T47D (cell line): ENCODE results near the gene PHF1.
A peak's percentile ranks its signal among the peaks of the same experiment; 100 is the strongest.
"Not testable (repeated sequence)": the region's sequence is repeated elsewhere in the genome, so short reads cannot be mapped to it uniquely, and the experiment has no call there.

Source experiments
- DNase-seq, 2 experiments: peaks; one replicate each; pipeline versions ENCODE4 v3.0.0 to v3.0.0-alpha.2; 2011 to 2012; ENCODE audit warnings: low read depth in 1 of 2, low spot score in 1 of 2
- JUND ChIP-seq: IDR thresholded peaks from 2 replicates; pipeline ENCODE4 v1.6.1; 2012; ENCODE audit warnings: low read depth
- in situ Hi-C: cut with HindIII; loops from 2 replicates; pipeline ENCODE4 v1.10.0; 2016; ENCODE audit warnings: low sequenced_read_pairs, low pct_unique_long_range_greater_than_20kb

Gene PHF1

GRCh38 chr6:33380272-33380981 is 30.4 kb upstream of the PHF1 start:
- DNase-seq = no peak
- no peak for TF ChIP-seq JUND
- in situ Hi-C loops = no loop called here

DNA sequence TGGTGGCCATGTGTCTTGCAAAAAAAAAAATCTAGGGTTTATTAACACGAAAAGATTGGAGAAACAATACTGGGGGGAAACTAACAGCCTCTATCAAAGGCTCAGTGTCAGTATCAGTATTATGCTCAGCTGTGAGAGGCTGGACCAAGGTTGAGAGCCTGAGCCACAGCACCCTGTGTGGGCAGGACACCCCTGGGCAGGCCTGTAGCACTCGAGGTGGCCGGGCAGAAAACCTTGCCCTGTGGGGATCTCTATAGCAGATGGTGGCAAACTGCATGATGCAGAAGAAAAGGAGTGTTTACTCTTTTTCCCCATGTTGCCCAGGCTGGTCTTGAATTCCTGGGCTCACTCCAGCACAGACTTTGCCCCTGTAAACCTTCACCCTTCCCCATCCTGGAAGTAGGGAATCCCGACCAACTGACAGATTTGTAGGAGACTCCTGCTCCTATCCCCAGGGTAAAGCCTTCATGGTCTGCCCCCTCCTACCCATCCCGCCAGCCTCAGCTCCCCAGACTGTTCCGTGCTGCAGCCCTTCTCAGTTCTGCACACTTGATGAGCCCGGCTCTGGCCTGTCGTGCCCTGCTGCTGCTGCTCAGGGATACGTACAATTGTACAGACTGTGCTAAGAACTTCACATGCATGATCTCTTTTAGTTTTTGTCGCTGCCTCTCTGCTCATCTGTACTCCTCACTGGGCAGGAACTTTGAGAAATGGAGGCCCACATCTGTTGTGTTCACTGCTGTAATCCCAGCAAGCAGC is 27.2 kb upstream of the PHF1 start:
- in situ Hi-C loops = no loop called here
- no peak for TF ChIP-seq JUND
- no peak for DNase-seq

GRCh38 chr6:33384581-33385020 is 26.2 kb upstream of the PHF1 start:
- peak in 1 of 2 experiments; percentile 52 for DNase-seq
- in situ Hi-C loops = no loop called here
- TF ChIP-seq JUND = no peak

DNA sequence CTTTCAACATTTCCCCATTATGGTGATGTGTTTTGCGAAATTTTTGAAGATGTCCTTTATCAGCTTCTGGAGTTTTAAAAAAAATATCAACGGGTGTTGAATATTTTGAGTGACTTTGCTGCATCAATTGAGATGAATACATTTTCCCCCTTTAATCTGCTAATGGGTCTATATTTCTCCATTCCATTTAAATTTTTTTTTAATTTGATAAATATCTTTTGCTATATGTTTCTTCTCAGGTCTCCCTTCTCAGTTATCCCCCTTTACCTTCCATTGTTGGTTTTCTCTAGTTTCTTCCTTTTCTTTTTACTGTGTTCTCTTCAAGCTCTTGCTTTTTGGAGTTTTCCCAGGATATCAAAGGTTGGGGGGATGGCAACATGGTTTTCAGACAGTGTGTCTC is 20.6 kb upstream of the PHF1 start:
- no peak for DNase-seq
- TF ChIP-seq JUND = no peak
- in situ Hi-C loops = no loop called here

DNA sequence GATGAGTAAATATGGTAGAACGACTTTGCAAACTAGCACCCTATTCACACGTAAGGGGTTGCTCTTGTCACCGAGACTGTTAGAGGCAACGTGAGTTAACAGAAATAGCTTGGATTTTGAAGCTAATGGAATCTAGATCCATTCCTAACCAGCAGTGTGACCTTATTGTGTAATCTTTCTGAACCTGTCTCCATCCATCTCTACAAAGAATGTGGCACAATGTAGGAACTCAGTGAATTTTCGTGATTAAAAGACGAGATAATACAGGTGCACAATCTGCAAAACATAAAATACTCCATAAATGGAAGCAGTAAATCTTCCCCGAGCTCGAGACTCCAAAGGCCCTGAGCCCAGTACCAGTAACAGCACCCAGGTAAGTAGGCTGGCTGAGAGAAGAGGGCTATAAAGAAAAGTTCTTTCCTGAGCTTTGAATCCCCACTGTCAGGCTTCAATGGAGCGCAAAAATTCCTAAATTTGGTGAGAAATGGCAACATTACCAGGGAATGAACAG is 20.0 kb upstream of the PHF1 start:
- no peak for DNase-seq
- in situ Hi-C loops = no loop called here
- no peak for TF ChIP-seq JUND

GRCh38 chr6:33391278-33391921 is 19.4 kb upstream of the PHF1 start, which contains the start of gene KIFC1:
TSS of gene KIFC1 (plus strand) at chr6:33391823. CDS start at chr6:33391986, 163 bp downstream.
- peak; percentile 95 to 100 for DNase-seq
- in situ Hi-C loops = no loop called here

GRCh38 chr6:33391922-33392594 is 18.8 kb upstream of the PHF1 start:
- in situ Hi-C loops = no loop called here
- DNase-seq = no peak
- TF ChIP-seq JUND = no peak

More at GRCh38 chr6:33391278-33391921, 19.4 kb upstream of the PHF1 start, which contains the start of gene KIFC1:
- TF ChIP-seq JUND = no peak

DNA sequence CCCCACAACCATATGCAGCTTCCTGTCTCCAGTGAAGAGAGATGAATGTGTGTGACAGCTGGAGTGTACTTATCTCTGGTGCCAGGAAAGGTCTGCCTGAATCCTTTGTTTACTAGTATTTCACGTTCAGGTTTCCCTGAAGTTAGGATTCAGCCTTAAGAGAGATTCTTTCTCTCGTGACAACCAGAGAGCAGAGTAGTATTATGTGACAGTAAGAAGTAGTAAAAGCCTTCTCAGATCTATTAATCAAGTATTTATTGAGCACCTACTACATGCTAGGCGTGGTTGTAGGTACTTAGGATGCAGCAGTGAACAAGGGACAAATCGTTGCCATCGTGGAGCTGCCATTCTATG is 18.2 kb upstream of the PHF1 start:
- in situ Hi-C loops = no loop called here
- TF ChIP-seq JUND = no peak
- DNase-seq = no peak

- in situ Hi-C loops = no loop called here
- DNase-seq = no peak
- no peak for TF ChIP-seq JUND
Measured at GRCh38 chr6:33392979-33393378, 17.8 kb upstream of the PHF1 start.

DNA sequence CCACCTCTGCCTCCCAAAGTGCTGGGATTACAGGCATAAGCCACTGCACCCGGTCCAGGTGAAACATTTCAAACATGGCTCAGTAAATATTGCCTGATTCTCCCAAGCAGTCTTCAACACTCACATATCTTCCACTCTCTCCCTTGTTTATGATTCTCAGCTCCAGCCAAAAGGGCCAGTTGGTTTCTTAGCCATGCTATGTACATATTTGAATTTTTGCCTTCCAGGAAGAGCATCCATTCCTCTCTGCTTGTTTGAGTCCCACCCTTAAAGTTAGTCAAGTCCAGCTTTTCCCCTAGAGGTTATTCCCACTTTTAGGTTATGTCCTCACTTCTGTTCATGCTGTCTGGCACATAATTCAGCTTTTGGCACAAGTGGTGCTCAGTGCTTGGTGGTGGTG is 13.3 kb upstream of the PHF1 start:
- in situ Hi-C loops = no loop called here
- no peak for DNase-seq
- TF ChIP-seq JUND = no peak

DNA sequence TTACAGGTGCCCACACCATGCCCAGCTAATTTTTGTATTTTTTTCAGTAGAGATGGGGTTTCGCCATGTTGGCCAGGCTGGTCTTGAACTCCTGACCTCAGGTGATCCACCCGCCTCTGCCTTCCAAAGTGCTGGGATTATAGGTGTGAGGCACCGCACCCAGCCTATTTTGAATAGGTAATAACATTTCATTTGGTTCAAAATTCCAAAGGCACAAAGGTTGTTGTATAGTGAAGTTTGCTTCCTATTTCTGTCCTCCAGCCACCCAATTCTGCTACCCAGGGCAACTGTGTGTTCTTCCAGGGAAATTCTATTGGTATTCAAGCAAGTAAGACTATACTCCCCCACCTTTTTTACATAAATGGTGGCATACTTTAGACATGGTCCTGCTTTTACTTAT is 12.2 kb upstream of the PHF1 start:
- in situ Hi-C loops, DNase-seq: not testable (repeated sequence)

GRCh38 chr6:33399881-33400280 is 10.9 kb upstream of the PHF1 start:
- DNase-seq, in situ Hi-C loops: not testable (repeated sequence)

GRCh38 chr6:33404884-33405283 is 5.9 kb upstream of the PHF1 start:
- no peak for DNase-seq
- in situ Hi-C loops = no loop called here
- TF ChIP-seq JUND = no peak
